ENCODE measurements around the gene CDC25C. TPM values are rescaled to one million over a fixed set of nuclear protein-coding genes. Genes with fewer than 3 reads are reported as not detected.

The CDC25C gene
- total RNA-seq, 1 experiment from 2014 or later: 22.7 TPM

GRCh38 chr5:138352071-138352721 lies 20.6 kb upstream of the CDC25C start, which contains the start of gene KDM3B:
TSS of gene KDM3B (plus strand) at chr5:138352685. CDS start at chr5:138352796, 111 bp downstream.
- Mint-ChIP-seq H3K27ac (ENCODE audit: unreplicated experiment) (peak within 1 kb of the TSS; percentile 92), H3K4me3 (ENCODE audit: unreplicated experiment) (peak within 1 kb of the TSS; percentile 91), H3K4me1 (ENCODE audit: low read depth, unreplicated experiment) (peaks cover 17% of the 10 kb centered on the region), H3K27me3 (ENCODE audit: insufficient read depth, unreplicated experiment) (no peaks in the 10 kb centered on the region), H3K9me3 (ENCODE audit: unreplicated experiment) (no peaks in the 10 kb centered on the region), H3K36me3 (ENCODE audit: insufficient read depth, unreplicated experiment) (peaks cover 26% of the 10 kb centered on the region)
- CTCF ChIA-PET: interaction anchor here (0.5 to 3.1 kb wide), 25 partner anchors 9 to 318 kb away, joined by 3 to 54 read pairs (median 4); partner anchors contain the start of genes CDC23, CDC25C, EGR1 and FAM53C
- peak; percentile 82 to 98 for DNase-seq
- POLR2A ChIA-PET: interaction anchor here (0.5 to 2.7 kb wide), 6 partner anchors 13 to 278 kb away, joined by 4 to 34 read pairs (median 6); partner anchors contain the start of genes CDC23, CDC25C and FAM53C
- no TSS peak for BruUV-seq (replicated peaks)
- peak within 1 kb of the TSS; percentile 78 for H3K4me3 ChIP-seq (ENCODE audit: low read depth, low read length)
- no peaks in the 10 kb centered on the region for H3K9me3 ChIP-seq
- H3K36me3 ChIP-seq (ENCODE audit: control insufficient read depth, insufficient read depth, low read length): no peaks in the 10 kb centered on the region; the same call in 1 of the 2 replicates
- no peaks in the 10 kb centered on the region for H3K27me3 ChIP-seq (replicated peaks; ENCODE audit: control insufficient read depth, insufficient read depth, low read length)
- intact Hi-C loops (cut with micrococcal nuclease; ENCODE audit: unreplicated experiment): no loop called here
- peak; percentile 98 to 99 for TF ChIP-seq CTCF (IDR thresholded peaks at IDR 0.05; ENCODE audit: insufficient read depth in 1 of 2, low read depth in 1 of 2, low read length in 1 of 2, severe bottlenecking in 1 of 2, unreplicated experiment in 1 of 2)
- peaks cover 12% of the 10 kb centered on the region; the same call in 1 of the 2 replicates for H3K4me1 ChIP-seq

- Mint-ChIP-seq H3K9me3 (ENCODE audit: unreplicated experiment) (no peaks in the 10 kb centered on the region), H3K4me1 (ENCODE audit: low read depth, unreplicated experiment) (peaks cover 17% of the 10 kb centered on the region), H3K27me3 (ENCODE audit: insufficient read depth, unreplicated experiment) (no peaks in the 10 kb centered on the region), H3K4me3 (ENCODE audit: unreplicated experiment) (peak overlapping the region; percentile 63), H3K27ac (ENCODE audit: unreplicated experiment) (no peak overlapping the region), H3K36me3 (ENCODE audit: insufficient read depth, unreplicated experiment) (peaks cover 26% of the 10 kb centered on the region)
- no peaks in the 10 kb centered on the region for H3K9me3 ChIP-seq
- no peak overlapping the region for H3K4me3 ChIP-seq (ENCODE audit: low read depth, low read length)
- peaks cover 12% of the 10 kb centered on the region; the same call in 1 of the 2 replicates for H3K4me1 ChIP-seq
- no TSS peak for BruUV-seq (replicated peaks)
- ChIA-PET CTCF (interaction anchor here (0.7 to 3.1 kb wide), 11 partner anchors 9 to 174 kb away, joined by 3 to 54 read pairs (median 5); partner anchors contain the start of genes CDC23, CDC25C, EGR1 and FAM53C), POLR2A (interaction anchor here (1.3 to 2.7 kb wide), 4 partner anchors 12 to 138 kb away, joined by 4 to 34 read pairs (median 15); partner anchors contain the start of genes CDC23, CDC25C and FAM53C)
- TF ChIP-seq CTCF (IDR thresholded peaks at IDR 0.05; ENCODE audit: insufficient read depth in 1 of 2, low read depth in 1 of 2, low read length in 1 of 2, severe bottlenecking in 1 of 2, unreplicated experiment in 1 of 2): no peak
- intact Hi-C loops (cut with micrococcal nuclease; ENCODE audit: unreplicated experiment): no loop called here
- DNase-seq: no peak
- no peaks in the 10 kb centered on the region; the same call in 1 of the 2 replicates for H3K36me3 ChIP-seq (ENCODE audit: control insufficient read depth, insufficient read depth, low read length)
- H3K27me3 ChIP-seq (replicated peaks; ENCODE audit: control insufficient read depth, insufficient read depth, low read length): no peaks in the 10 kb centered on the region
Measured at GRCh38 chr5:138351517-138351916, 19.9 kb upstream of the CDC25C start.

- BruUV-seq (replicated peaks): no TSS peak
- no peak for TF ChIP-seq CTCF (IDR thresholded peaks at IDR 0.05; ENCODE audit: insufficient read depth in 1 of 2, low read depth in 1 of 2, low read length in 1 of 2, severe bottlenecking in 1 of 2, unreplicated experiment in 1 of 2)
- no peak overlapping the region for H3K4me3 Mint-ChIP-seq (ENCODE audit: unreplicated experiment)
- H3K27me3 Mint-ChIP-seq (ENCODE audit: insufficient read depth, unreplicated experiment): no peaks in the 10 kb centered on the region
- peaks cover 30% of the 10 kb centered on the region for H3K36me3 Mint-ChIP-seq (ENCODE audit: insufficient read depth, unreplicated experiment)
- H3K4me1 Mint-ChIP-seq (ENCODE audit: low read depth, unreplicated experiment): peaks cover 17% of the 10 kb centered on the region
- Histone ChIP-seq H3K27me3 (replicated peaks; ENCODE audit: control insufficient read depth, insufficient read depth, low read length) (no peaks in the 10 kb centered on the region), H3K36me3 (ENCODE audit: control insufficient read depth, insufficient read depth, low read length) (no peaks in the 10 kb centered on the region; the same call in 1 of the 2 replicates), H3K4me1 (peaks cover 12% of the 10 kb centered on the region; the same call in 1 of the 2 replicates), H3K4me3 (ENCODE audit: low read depth, low read length) (no peak overlapping the region), H3K9me3 (no peaks in the 10 kb centered on the region)
- H3K9me3 Mint-ChIP-seq (ENCODE audit: unreplicated experiment): no peaks in the 10 kb centered on the region
- DNase-seq: no peak
- H3K27ac Mint-ChIP-seq (ENCODE audit: unreplicated experiment): no peak overlapping the region
- POLR2A ChIA-PET: interaction anchor here (1.2 to 1.4 kb wide), 2 partner anchors 11 to 19 kb away, joined by 3 to 4 read pairs; no protein-coding TSS in a partner anchor
- CTCF ChIA-PET: interaction anchor here (2.4 to 3.1 kb wide), 2 partner anchors 12 to 19 kb away, joined by 44 to 54 read pairs; partner anchors contain the start of genes CDC25C and FAM53C
- intact Hi-C loops (cut with micrococcal nuclease; ENCODE audit: unreplicated experiment): no loop called here
Measured at GRCh38 chr5:138351056-138351455, 19.5 kb upstream of the CDC25C start.

Measured in Caco-2 (cell line).